NOMO-1 (cell line): ENCODE measurements around the gene CCL21.

Experiments
- DNase-seq, 2 experiments: peaks; one replicate each; lab custom pipeline; 2025; ENCODE audit not compliant: unreplicated experiment in 2 of 2; lab: John Stamatoyannopoulos, UW

CCL21 gene

DNA sequence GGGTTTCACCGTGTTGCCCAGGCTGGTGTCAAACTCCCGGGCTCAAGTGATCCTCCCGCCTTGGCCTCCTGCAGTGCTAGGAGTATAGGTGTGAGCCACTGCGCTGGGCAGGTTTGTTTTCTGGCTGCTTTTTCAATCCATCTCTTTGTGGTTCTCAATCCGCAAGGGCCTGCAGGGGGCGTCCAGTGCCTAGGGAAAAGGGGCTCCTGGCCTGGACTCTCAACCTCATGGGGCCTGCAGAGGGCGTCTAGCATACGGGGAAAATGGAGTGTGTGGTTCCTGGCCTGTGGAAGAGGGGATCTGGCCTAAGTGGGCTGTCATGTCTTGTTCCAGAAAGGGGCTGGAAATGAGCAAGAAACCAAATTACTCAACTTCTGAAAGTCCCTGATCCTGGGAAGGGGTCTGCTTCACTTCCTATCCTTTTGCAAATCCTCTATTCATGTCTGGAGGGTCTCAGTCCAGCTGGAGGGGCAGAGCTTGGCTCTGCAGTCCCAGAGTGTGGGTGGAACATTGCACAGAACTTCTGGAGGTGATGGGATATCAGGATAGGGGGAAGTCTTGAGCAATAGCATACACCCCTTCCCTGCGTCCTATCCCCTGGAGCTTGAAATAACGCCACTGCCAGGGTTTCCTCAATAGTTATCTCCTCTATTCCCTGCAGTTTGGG lies 34.8 kb downstream of the CCL21 start:
- peak; percentile 18 to 23 for DNase-seq

DNA sequence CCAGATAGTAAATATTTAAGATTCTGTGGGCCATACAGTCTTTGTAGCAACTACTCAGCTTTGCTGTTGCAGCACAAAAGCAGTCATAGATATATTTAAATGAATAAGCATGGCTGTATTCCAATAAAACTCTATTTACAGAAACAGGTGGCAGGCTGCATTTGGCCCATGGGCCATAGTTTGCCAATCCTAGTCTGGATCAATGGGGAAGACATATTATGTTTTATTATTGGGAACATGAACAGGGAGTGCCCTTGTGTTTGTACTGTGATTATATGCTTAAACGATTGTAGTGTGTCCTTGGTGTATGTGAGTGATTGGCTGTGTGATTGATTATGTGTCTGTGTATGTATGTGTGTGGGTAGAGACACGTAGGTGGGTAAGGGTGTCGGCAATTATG lies 35.5 kb downstream of the CCL21 start:
- no peak for DNase-seq

DNA sequence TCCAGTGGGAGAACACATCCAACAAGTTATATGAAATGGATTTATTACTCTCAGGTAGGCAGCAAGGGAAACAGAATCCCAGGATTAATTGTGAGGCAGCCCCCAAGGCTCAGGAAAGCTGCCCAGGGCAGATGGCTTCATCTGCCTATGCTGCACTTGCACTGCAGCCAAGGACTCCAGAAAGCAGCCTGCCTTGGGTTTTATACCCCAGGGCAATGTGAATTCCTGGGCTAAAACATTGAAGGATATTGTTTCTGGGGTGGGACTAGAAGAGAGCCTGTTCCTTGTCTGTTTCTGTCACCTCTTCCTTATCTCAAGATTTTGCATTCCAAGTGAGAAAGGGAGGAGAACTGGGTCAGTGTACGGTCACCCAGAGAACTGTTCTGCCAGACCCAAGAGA lies 38.6 kb downstream of the CCL21 start:
- no peak for DNase-seq

DNA sequence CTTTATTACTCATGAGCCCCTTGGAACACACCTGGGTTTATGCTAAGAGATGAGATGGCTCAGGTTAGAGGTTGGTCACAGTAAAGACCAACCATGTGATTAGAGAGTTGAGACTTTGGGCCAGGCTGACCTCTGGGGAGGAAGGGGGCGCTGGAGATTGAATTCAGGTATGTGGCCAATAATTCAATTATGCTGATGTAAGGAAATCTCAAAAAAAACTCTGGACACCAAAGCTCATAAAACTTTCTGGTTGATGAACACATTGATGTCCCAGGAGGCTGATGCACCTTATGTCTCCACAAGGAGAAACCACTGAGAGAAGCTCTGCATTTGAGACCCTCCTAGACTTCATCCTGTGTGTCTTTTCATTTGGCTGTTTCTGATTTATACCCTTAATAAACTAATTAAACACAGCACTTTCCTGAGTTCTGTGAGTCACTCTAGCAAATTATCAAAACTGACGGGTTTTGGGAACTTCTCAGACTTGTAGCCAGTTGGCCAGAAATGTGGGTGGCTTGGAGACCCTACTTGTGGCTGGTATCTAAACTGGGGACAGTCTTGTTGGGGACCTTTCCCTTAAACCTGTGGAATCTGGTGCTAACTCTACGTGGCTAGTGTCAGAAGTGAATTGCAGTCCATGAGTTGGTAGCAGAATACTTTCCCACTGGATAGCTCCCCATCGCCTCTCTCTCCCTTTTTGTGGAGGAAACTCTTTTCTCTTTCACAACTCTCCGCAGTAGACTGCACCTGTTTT lies 40.0 kb downstream of the CCL21 start:
- no peak for DNase-seq

DNA sequence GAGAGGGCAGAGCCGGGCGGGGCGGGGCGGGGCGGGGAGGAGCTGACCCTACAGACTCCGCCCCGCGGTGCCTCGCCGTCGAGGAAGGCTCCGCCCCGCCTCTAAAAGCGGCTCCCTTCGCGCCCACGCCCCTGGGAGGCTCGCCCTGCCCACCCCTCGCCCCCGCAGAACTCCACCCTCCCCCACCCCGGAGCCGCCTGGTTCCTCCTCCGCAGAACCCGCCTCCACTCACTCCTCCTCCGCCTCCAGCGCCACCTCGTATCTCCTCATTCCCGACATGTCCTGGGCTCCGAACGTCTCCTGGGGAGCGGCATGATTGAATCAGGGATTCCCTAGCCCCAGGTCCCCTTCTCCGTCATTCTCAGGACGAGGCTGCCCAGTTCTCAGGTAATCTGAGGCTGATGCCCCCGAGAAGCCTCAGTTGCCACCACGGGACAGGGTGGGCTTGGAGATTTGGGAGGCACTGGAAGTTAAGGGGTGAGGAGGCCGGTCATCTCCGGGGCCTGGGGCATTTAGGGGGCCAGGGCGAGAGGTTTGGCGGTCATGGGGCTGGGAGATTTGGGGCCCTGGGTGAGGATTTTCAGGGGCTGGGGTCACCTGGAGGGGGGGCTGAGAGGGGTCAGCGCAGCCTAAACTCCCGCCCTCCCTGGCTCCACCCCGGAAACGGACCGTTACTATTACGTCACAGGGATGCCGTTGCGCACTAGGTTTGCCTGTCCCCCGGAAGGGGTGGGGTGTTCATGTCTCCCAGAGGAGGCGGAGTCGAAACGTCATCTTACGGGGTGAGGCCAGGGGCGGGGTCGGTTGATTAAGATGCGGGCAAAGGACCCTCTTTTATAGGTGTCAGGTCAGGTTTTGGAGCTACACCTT lies 44.3 kb downstream of the CCL21 start:
- peak; percentile 98 for DNase-seq

DNA sequence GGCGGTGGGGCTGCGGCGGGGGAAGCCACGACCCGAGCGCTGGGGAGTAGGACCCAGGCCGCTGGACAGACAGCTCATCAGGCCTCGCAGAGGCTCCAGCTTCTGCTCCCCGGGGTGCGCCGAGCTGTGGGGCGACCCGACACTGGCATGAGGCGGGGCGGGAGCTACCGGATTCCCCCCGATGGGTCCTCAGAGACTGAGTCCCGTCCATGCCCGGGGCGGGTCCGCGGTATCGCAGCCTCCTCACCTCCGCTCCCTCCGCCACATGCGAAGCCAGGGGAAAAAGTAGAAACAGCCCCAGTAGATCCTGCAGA lies 44.9 kb downstream of the CCL21 start:
- no peak for DNase-seq

DNA sequence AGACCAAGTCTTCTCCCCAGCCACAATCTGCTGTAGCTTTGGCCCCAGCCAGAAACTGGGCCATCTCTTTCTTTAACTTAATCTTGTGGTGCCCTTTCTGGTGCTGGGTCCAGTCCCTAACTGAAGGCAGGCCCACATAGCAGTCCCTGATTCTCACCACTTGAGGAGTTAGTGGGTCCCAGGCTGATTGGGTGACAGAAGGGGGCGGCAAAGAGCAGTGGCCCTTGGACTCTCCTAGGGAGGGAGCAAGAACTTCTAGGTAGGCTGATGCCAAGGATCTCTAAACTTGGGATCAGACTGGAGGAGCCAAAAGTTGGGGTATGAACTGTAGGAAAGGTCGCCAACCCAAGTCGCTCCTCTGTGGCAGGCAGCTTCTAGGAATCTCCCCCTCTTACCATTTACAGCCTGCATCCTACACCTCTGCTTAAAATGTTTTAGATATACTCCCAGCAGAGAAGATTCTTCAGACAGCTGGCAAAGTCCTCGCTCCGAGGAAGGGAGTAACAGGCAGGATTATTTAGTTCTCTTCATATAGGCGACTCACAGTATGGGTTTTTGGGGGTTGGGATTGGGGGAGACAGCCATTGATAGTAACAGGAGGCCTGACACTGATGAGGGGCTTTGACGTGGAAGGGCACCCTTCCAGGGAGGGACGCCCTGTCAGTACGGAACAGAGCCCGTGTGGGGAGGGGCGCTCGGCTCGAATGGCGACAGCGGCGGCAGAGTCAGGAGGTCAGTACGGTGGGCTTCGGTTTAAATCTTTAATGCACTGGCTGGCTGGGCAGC lies 45.5 kb downstream of the CCL21 start:
- peak; percentile 82 to 86 for DNase-seq

DNA sequence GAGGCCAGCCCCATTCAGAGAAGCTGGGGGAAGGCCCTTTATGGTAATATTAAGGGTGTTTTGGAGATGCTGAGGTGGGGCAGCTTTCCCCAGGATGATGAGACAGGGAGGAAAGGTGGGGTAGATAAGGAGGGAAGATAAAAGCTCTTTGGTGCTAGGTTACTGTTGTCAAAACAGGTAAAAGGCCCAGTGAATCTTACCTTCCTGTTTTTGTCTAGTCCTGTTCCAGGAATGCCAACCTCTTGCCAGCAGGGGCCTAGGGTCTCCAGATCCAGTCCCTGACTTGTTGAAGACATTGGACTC lies 46.7 kb downstream of the CCL21 start:
- DNase-seq, result no peak

DNA sequence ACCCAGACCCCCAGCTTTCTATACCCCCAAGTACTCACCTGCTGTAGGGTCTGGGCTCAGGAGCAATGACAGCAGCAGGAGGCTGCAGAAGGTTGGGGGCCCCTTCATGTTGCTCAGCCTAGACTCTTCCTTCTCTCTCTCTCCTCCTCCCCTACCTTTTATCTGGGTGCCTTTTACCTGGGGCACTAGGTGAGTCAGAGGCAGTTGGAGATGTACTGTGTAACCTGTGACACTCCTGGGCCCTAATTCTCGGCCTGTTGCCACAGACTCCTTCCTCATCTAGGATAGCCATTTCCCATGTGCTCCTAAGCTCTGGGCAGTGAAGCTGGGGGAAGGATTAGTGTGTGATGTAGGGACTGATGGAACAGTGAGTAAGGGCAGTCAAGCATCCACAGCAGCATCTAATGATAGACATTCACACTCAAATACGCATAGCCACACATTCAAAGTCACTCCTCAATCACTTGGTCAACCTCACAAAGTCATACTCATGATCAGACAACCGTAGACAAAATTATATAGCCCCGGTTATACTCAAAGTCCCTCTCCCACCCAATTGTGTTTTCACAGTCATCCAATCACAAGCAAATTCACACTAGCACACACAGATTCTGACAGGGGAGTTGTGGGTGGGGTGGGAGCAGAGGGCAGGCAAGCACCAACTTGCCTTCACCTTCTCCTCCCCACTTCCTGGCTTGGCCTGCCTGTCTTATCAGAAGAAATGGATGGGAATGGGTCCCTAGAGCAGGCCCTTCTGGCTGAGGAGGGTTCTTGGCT lies 47.2 kb downstream of the CCL21 start, which contains the start of gene CCL27:
TSS of gene CCL27 (minus strand) at position 132 of the 777 bp plus-strand sequence. CDS start at position 108, 24 bp downstream.
- no peak for DNase-seq

DNA sequence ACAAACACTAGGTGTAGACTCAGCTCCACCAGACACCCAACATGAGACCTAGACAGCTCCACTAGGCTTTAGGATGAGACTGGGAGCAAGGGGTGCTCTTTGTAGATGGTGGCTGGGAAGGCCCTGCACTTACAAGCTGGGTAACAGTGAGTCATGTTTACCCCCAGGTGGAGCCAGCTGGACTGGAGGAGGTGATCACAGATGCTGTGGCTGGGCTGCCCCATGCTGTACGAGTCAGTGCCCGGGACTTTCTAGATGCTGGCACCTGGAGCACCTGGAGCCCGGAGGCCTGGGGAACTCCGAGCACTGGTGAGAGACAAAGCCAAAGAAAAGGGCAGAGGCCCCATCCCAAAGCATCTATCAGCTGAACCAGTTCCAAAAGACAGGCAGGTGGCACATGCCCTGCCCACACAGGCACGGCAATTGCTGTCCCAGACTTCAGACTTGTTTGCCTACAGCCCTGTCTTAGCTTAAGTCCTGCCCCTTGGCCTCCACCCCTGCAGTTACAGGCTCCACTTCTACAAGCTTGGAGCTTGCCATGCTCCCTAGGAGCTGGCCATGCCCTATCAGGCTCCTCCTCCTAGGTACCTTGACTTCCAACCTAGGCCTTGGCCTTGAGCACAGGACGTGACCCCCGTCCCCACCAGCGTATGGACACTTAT lies 50.2 kb downstream of the CCL21 start:
- DNase-seq, result no peak
